ENCODE measurements around the gene CYP21A2. TPM values are rescaled to one million over a fixed set of nuclear protein-coding genes. Genes with fewer than 3 reads are reported as not detected.
"Not testable (repeated sequence)": the region's sequence is repeated elsewhere in the genome, so short reads cannot be mapped to it uniquely, and the experiment has no call there.

The CYP21A2 gene
- under 1 TPM in 1 of 2 experiments, not detected in 1; 0.15 TPM for total RNA-seq

DNA sequence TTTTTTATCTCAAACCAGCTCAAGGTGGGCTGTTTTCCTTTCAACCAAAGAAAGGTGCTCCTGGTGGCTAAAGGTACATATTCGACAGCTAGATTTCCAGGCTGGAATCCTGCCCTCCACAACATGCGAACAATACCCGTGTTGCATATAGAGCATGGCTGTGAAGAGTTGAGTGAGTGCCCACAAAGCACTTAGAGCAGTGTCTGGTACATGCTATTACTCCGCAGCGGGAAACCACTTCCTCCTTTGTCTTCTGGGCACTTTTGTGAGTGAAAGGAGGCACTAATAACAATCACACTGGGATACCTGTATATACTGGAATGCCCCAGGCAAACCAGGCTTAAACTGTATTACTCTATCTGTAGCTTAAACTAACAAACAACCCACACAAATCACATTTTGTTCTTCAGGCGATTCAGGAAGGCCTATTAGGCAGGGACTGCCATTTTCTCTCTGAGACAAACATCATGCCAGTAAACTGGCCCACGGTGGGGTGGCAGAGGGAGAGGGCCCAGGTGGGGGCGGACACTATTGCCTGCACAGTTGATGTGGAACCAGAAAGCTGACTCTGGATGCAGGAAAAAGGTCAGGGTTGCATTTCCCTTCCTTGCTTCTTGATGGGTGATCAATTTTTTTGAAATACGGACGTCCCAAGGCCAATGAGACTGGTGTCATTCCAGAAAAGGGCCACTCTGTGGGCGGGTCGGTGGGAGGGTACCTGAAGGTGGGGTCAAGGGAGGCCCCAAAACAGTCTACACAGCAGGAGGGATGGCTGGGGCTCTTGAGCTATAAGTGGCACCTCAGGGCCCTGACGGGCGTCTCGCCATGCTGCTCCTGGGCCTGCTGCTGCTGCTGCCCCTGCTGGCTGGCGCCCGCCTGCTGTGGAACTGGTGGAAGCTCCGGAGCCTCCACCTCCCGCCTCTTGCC lies at the start of gene CYP21A2:
Gene CYP21A2, plus strand, starts transcription at position 818 of the 927 bp plus-strand sequence. Its CDS starts 8 bp downstream, at position 826.
- DNase-seq; H3K4me1 Mint-ChIP-seq; H3K27me3 Mint-ChIP-seq; H3K27ac Mint-ChIP-seq; CTCF ChIA-PET; H3K4me3 Mint-ChIP-seq; H3K9me3 Mint-ChIP-seq (ENCODE audit: low read depth); H3K36me3 Mint-ChIP-seq: not testable (repeated sequence)
- ATAC-seq: peak; percentile 77

DNA sequence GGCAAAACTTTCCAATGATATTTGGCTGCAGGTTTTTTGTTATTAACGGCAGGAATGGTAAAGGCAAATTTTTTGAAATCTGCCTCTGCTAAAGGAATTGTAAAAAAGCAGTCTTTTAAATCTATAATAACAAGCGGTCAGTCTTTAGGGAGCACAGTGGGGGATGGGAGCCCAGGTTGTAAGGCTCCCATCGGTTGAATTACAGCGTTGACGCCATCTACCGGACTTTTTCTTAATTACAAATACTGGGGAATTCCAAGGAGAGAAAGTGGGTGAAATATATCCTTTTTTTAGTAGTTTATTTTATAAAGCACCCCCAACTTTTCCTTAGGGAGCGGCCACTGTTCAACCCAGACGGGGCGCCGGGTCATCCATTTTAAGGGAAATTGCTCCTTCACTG lies 48.9 kb upstream of the CYP21A2 start:
- H3K27me3 Mint-ChIP-seq; ATAC-seq; H3K27ac Mint-ChIP-seq; CTCF ChIA-PET; H3K4me3 Mint-ChIP-seq; H3K4me1 Mint-ChIP-seq; H3K9me3 Mint-ChIP-seq (ENCODE audit: low read depth); DNase-seq; H3K36me3 Mint-ChIP-seq: not testable (repeated sequence)

DNA sequence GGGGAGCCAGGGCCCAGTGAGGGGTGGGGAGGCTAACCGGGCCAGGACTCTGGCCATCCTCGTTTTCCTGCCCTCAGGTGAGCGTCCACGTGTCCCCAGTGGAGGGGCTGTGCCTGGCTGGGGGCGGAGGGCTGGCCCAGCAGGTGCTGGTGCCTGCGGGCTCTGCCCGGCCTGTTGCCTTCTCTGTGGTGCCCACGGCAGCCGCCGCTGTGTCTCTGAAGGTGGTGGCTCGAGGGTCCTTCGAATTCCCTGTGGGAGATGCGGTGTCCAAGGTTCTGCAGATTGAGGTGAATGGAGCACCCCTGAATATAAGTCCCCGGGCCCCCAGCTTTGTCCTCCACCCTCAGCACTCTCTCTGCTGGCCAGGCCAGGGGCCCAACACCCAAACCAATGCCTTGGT lies 43.8 kb upstream of the CYP21A2 start:
- H3K27ac Mint-ChIP-seq; CTCF ChIA-PET; DNase-seq; H3K9me3 Mint-ChIP-seq (ENCODE audit: low read depth); ATAC-seq; H3K27me3 Mint-ChIP-seq; H3K36me3 Mint-ChIP-seq; H3K4me3 Mint-ChIP-seq; H3K4me1 Mint-ChIP-seq: not testable (repeated sequence)

DNA sequence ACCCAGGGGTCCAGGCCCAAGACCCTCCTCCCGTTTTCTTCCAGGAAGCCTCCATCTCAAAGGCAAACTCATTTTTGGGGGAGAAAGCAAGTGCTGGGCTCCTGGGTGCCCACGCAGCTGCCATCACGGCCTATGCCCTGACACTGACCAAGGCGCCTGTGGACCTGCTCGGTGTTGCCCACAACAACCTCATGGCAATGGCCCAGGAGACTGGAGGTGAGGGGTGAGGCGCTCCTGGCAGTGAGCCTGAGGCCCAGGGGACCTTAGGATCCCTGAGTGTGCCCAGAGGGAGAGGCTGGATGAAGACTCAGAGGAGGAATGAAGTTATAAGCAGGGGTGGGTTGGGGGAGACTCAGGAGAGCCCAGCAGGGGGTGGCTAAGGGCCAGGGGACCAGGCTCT lies 41.8 kb upstream of the CYP21A2 start:
- DNase-seq; H3K4me1 Mint-ChIP-seq; CTCF ChIA-PET; H3K4me3 Mint-ChIP-seq; H3K9me3 Mint-ChIP-seq (ENCODE audit: low read depth); H3K27me3 Mint-ChIP-seq; H3K36me3 Mint-ChIP-seq; ATAC-seq; H3K27ac Mint-ChIP-seq: not testable (repeated sequence)

DNA sequence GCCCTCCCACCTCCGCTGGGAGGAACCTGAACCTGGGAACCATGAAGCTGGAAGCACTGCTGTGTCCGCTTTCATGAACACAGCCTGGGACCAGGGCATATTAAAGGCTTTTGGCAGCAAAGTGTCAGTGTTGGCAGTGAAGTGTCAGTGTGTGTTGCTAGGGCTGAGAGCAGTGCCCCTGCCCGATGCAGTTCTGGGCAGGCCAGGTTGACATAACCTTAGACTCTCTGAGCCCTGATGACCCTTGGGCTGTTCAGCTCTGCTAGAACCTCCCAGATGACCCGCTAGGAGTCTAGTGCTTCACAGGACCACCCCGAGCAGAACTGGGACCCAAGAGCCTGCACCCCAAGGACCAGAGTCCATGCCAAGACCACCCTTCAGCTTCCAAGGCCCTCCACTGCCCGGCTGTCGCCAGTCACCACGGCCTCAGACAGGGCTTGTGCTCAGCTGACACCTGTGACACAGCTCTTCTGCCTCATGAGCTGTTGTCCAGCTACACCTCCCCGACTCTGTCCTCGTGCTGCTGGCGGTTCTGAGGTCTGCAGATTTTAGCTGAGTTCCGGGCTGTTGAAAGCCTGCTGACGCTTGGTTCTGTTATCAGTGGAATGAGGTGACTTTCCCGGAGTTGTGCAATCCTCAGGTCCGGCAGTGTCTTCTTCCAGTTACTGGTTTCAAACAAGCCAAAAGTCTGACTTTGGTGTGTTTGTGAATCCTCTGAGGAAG lies 35.5 kb upstream of the CYP21A2 start:
- H3K27ac Mint-ChIP-seq; H3K9me3 Mint-ChIP-seq (ENCODE audit: low read depth); H3K4me3 Mint-ChIP-seq; H3K36me3 Mint-ChIP-seq; H3K27me3 Mint-ChIP-seq; CTCF ChIA-PET; ATAC-seq; H3K4me1 Mint-ChIP-seq; DNase-seq: not testable (repeated sequence)

DNA sequence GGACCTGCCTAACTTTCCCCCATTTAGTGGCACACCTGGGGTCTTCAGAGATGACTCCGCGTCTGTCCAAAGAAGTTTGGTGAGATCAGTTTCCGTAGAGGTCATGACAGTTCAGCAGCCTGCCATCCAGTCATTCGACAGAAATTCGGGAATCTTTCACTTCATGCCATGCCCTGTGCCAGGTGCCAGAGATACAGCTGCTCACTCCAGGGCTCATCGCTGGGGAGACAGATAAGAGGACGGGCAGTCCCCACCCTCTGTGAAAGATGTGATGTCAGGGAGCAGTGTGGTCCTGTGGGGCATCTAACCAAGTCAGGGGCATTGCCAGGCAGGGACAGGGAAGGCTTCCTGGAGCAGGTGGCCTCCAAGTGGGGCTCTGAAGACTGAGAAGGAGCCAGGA lies 34.9 kb upstream of the CYP21A2 start:
- DNase-seq; CTCF ChIA-PET; H3K27me3 Mint-ChIP-seq; ATAC-seq; H3K4me3 Mint-ChIP-seq; H3K36me3 Mint-ChIP-seq; H3K4me1 Mint-ChIP-seq; H3K27ac Mint-ChIP-seq; H3K9me3 Mint-ChIP-seq (ENCODE audit: low read depth): not testable (repeated sequence)

DNA sequence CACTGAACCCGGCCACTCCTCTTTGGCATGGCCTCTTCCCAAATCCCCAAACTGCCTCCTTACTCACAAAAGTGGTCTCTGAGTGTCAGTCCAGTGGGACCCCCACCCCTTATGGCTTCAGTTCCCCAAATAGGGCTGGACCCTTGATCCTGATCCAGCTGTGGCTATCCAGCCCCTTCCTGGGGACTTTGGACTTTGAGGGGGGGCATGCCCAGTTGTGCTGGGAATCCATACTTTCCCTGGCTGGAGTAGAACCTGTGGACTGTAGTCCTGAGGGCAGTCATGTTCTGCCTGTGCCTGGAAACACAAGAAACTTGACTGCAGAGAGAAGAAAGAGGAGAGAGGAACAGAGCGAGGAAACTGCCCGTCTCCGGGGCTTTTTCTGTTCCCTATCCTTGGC lies 33.8 kb upstream of the CYP21A2 start:
- DNase-seq; H3K4me1 Mint-ChIP-seq; H3K4me3 Mint-ChIP-seq; H3K36me3 Mint-ChIP-seq; H3K9me3 Mint-ChIP-seq (ENCODE audit: low read depth); ATAC-seq; H3K27ac Mint-ChIP-seq; H3K27me3 Mint-ChIP-seq; CTCF ChIA-PET: not testable (repeated sequence)

DNA sequence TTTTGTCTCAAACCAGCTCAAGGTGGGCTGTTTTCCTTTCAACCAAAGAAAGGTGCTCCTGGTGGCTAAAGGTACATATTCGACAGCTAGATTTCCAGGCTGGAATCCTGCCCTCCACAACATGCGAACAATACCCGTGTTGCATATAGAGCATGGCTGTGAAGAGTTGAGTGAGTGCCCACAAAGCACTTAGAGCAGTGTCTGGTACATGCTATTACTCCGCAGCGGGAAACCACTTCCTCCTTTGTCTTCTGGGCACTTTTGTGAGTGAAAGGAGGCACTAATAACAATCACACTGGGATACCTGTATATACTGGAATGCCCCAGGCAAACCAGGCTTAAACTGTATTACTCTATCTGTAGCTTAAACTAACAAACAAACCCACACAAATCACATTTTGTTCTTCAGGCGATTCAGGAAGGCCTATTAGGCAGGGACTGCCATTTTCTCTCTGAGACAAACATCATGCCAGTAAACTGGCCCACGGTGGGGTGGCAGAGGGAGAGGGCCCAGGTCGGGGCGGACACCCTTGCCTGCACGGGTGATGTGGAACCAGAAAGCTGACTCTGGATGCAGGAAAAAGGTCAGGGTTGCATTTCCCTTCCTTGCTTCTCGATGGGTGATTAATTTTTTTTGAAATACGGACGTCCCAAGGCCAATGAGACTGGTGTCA lies 33.2 kb upstream of the CYP21A2 start:
- H3K27me3 Mint-ChIP-seq; H3K36me3 Mint-ChIP-seq; H3K4me3 Mint-ChIP-seq; H3K4me1 Mint-ChIP-seq; H3K9me3 Mint-ChIP-seq (ENCODE audit: low read depth); CTCF ChIA-PET; H3K27ac Mint-ChIP-seq: not testable (repeated sequence)
- DNase-seq (peak; percentile 36), ATAC-seq (peak; percentile 82)

DNA sequence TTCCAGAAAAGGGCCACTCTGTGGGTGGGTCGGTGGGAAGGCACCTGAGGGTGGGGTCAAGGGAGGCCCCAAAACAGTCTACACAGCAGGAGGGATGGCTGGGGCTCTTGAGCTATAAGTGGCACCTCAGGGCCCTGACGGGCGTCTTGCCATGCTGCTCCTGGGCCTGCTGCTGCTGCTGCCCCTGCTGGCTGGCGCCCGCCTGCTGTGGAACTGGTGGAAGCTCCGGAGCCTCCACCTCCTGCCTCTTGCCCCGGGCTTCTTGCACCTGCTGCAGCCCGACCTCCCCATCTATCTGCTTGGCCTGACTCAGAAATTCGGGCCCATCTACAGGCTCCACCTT lies 32.7 kb upstream of the CYP21A2 start:
- H3K4me1 Mint-ChIP-seq; H3K27ac Mint-ChIP-seq; ATAC-seq; H3K36me3 Mint-ChIP-seq; H3K9me3 Mint-ChIP-seq (ENCODE audit: low read depth); H3K4me3 Mint-ChIP-seq; CTCF ChIA-PET; H3K27me3 Mint-ChIP-seq; DNase-seq: not testable (repeated sequence)

DNA sequence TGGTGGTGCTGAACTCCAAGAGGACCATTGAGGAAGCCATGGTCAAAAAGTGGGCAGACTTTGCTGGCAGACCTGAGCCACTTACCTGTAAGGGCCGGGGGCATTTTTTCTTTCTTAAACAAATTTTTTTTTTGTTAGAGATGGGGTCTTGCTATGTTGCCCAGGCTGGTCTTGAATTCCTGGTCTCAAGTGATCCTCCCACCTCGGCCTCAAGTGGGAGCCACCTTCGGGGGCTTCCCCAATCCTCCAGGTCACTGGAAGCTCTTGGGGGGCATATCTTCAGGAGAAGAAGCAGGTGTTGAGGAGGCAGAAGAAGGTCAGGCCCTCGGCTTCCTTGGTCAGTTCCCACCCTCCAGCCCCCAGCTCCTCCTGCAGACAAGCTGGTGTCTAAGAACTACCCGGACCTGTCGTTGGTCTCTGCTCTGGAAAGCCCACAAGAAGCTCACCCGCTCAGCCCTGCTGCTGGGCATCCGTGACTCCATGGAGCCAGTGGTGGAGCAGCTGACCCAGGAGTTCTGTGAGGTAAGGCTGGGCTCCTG lies 32.2 kb upstream of the CYP21A2 start:
- H3K27me3 Mint-ChIP-seq; H3K9me3 Mint-ChIP-seq (ENCODE audit: low read depth); H3K36me3 Mint-ChIP-seq; H3K4me1 Mint-ChIP-seq; CTCF ChIA-PET; ATAC-seq; H3K27ac Mint-ChIP-seq; H3K4me3 Mint-ChIP-seq: not testable (repeated sequence)
- peak; percentile 36 for DNase-seq

DNA sequence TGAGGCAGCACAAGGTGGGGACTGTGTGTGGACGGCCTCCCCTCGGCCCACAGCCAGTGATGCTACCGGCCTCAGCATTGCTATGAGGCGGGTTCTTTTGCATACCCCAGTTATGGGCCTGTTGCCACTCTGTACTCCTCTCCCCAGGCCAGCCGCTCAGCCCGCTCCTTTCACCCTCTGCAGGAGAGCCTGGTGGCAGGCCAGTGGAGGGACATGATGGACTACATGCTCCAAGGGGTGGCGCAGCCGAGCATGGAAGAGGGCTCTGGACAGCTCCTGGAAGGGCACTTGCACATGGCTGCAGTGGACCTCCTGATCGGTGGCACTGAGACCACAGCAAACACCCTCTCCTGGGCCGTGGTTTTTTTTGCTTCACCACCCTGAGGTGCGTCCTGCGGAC lies 31.1 kb upstream of the CYP21A2 start:
- H3K36me3 Mint-ChIP-seq; CTCF ChIA-PET; H3K4me3 Mint-ChIP-seq; ATAC-seq; H3K27me3 Mint-ChIP-seq; H3K9me3 Mint-ChIP-seq (ENCODE audit: low read depth); H3K27ac Mint-ChIP-seq; H3K4me1 Mint-ChIP-seq: not testable (repeated sequence)
- DNase-seq: peak; percentile 32

DNA sequence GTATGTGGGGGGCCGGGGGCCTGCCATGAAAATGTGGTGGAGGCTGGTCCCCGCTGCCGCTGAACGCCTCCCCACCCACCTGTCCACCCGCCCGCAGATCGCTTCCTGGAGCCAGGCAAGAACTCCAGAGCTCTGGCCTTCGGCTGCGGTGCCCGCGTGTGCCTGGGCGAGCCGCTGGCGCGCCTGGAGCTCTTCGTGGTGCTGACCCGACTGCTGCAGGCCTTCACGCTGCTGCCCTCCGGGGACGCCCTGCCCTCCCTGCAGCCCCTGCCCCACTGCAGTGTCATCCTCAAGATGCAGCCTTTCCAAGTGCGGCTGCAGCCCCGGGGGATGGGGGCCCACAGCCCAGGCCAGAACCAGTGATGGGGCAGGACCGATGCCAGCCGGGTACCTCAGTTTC lies 30.2 kb upstream of the CYP21A2 start:
- H3K36me3 Mint-ChIP-seq; H3K27ac Mint-ChIP-seq; H3K4me3 Mint-ChIP-seq; ATAC-seq; H3K27me3 Mint-ChIP-seq; CTCF ChIA-PET; H3K4me1 Mint-ChIP-seq; H3K9me3 Mint-ChIP-seq (ENCODE audit: low read depth); DNase-seq: not testable (repeated sequence)

DNA sequence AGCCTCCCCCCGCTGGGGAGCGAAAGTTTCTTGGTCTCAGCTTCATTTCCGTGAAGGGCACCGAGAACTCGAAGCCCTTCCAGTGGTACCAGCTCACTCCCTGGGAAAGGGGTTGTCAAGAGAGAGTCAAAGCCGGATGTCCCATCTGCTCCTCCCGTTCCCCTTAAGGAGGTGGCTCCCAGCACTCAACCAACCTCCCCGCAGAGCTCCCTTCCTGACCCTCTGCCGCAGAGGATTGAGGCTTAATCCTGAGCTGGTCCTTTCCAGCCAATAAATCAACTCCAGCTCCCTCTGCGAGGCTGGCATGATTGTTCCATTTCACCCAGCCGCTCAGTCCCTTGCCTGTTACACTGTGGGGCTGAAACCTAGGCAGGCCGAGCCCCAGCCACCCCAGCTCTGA lies 29.6 kb upstream of the CYP21A2 start:
- H3K4me3 Mint-ChIP-seq; H3K27me3 Mint-ChIP-seq; ATAC-seq; H3K9me3 Mint-ChIP-seq (ENCODE audit: low read depth); H3K4me1 Mint-ChIP-seq; CTCF ChIA-PET; H3K27ac Mint-ChIP-seq; H3K36me3 Mint-ChIP-seq: not testable (repeated sequence)
- peak; percentile 22 for DNase-seq

DNA sequence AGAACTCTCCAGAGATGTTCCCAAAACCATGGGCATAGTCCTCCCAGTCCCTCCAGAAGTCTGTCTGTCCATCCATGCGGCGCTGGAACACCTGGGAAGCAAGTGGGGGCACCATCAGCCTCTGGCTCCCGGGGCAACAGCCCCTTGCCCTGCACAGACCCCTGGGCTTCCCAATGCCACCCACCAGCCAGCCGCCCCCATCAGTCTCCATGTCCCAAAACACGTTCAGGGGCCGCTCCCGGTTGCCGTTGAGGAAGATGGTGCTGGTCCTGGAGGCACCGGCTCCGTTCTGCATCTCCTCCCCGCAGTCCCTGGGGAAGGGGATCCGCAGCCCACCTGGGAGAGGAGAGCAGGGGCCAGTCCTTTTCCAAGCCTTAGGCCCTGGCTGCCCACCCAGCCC lies 28.7 kb upstream of the CYP21A2 start:
- CTCF ChIA-PET; H3K9me3 Mint-ChIP-seq (ENCODE audit: low read depth); H3K27ac Mint-ChIP-seq; H3K4me3 Mint-ChIP-seq; ATAC-seq; H3K27me3 Mint-ChIP-seq; DNase-seq; H3K4me1 Mint-ChIP-seq; H3K36me3 Mint-ChIP-seq: not testable (repeated sequence)
